Stimulated activated naive CD8-positive, alpha-beta T cell treated with anti-CD3 and anti-CD28 coated beads, Interleukin-15, Interleukin-2, amounts not matched to agents 100 ng/mL and 50 ng/mL, for 24 hours (primary cell): Measurements from ENCODE around the gene CHEK1.

Experiments used
- H3K27ac Mint-ChIP-seq: one replicate; pipeline ENCODE4 v1.8.0; 2021; ENCODE audit warnings: mild to moderate bottlenecking, mixed read lengths
- H3K27me3 Mint-ChIP-seq: one replicate; pipeline ENCODE4 v1.8.0; 2021; ENCODE audit warnings: mixed read lengths
- H3K36me3 Mint-ChIP-seq: one replicate; pipeline ENCODE4 v1.8.0; 2021; ENCODE audit warnings: low read depth, mixed read lengths
- H3K4me1 Mint-ChIP-seq: one replicate; pipeline ENCODE4 v1.8.0; 2021; ENCODE audit warnings: low read depth, mixed read lengths
- H3K4me3 Mint-ChIP-seq: one replicate; pipeline ENCODE4 v1.8.0; 2021; ENCODE audit warnings: mild to moderate bottlenecking, mixed read lengths
- H3K9me3 Mint-ChIP-seq: one replicate; pipeline ENCODE4 v1.8.0; 2021; ENCODE audit warnings: mixed read lengths

The CHEK1 gene

DNA sequence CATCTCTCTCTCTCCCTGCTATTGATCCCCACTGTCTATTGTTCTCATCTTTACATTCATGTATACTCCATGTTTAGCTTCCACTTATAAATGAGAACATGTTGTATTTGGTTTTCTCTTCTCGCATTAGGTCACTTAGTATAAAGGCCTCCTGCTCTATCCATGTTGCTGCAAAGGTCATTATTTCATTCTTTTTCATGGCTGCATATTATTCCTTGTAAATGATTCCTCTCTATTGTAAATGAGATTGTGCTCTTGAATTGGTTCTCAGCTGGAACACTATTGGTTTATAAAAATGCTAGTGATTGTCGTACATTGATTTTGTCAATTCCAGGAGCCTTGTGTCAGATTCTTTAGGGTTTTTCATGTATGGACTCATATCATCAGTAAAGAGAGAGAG is 42.2 kb downstream of the CHEK1 start:
- Mint-ChIP-seq H3K36me3 (peaks cover 77% of the 10 kb centered on the region), H3K9me3 (peaks cover 13% of the 10 kb centered on the region), H3K27me3 (no peaks in the 10 kb centered on the region), H3K27ac (no peak overlapping the region), H3K4me1 (peaks cover 7% of the 10 kb centered on the region), H3K4me3 (no peak overlapping the region)

- Mint-ChIP-seq H3K36me3 (peaks cover 49% of the 10 kb centered on the region), H3K27me3 (no peaks in the 10 kb centered on the region), H3K4me3 (no peak overlapping the region), H3K9me3 (peaks cover 10% of the 10 kb centered on the region), H3K27ac (no peak overlapping the region), H3K4me1 (no peaks in the 10 kb centered on the region)
These were observed 45.2 kb downstream of the CHEK1 start for GRCh38 chr11:125670172-125670571.

DNA sequence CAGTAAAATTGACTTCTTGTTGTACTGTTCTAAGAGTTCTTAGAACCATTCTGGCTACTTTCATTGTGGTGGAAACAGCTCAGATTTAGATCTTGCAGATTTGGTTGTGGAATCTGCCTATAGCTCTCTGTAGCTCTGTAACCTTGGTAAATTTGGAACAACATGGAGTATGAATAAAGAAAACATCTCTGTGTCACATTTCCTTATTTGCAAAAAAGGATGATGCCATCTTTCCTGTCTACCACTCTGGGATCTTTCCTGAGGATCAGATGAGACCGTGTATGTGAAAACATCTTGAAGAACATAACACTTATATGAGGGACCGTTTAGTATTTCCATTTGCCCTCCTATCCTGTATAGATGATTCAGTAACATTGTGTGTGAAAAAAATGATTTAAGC is 46.6 kb downstream of the CHEK1 start:
- H3K9me3 Mint-ChIP-seq: peaks cover 5% of the 10 kb centered on the region
- no peak overlapping the region for H3K27ac Mint-ChIP-seq
- H3K4me3 Mint-ChIP-seq: no peak overlapping the region
- peaks cover 40% of the 10 kb centered on the region for H3K36me3 Mint-ChIP-seq
- no peaks in the 10 kb centered on the region for H3K4me1 Mint-ChIP-seq
- H3K27me3 Mint-ChIP-seq: no peaks in the 10 kb centered on the region

GRCh38 chr11:125674210-125674609 is 49.2 kb downstream of the CHEK1 start:
- no peaks in the 10 kb centered on the region for H3K27me3 Mint-ChIP-seq
- no peaks in the 10 kb centered on the region for H3K4me1 Mint-ChIP-seq
- H3K4me3 Mint-ChIP-seq: no peak overlapping the region
- peaks cover 39% of the 10 kb centered on the region for H3K36me3 Mint-ChIP-seq
- no peaks in the 10 kb centered on the region for H3K9me3 Mint-ChIP-seq
- H3K27ac Mint-ChIP-seq: no peak overlapping the region

DNA sequence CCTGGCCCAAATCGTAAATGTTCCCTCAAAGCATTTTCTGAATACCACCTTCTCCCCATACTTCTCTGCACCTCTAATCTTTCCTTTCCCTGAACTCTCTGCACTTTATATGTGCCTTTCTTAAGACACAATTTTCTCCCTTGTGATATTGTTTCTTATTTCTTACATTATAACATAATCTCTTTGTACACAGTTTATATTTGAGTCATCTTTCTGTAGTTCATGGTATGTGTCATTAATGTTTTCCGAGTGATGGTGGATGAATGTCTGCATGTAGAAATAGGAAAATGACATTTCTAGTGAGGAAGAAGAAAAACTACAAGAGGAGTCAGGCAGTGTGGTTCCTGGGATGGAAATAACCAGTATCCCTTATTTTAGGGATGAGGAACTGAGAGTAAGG is 50.2 kb downstream of the CHEK1 start:
- H3K36me3 Mint-ChIP-seq: peaks cover 39% of the 10 kb centered on the region
- H3K4me1 Mint-ChIP-seq: no peaks in the 10 kb centered on the region
- H3K4me3 Mint-ChIP-seq: no peak overlapping the region
- no peaks in the 10 kb centered on the region for H3K27me3 Mint-ChIP-seq
- no peak overlapping the region for H3K27ac Mint-ChIP-seq
- no peaks in the 10 kb centered on the region for H3K9me3 Mint-ChIP-seq

GRCh38 chr11:125679397-125679796 is 54.4 kb downstream of the CHEK1 start:
- Mint-ChIP-seq H3K27ac (no peak overlapping the region), H3K36me3 (peaks cover 41% of the 10 kb centered on the region), H3K4me3 (no peak overlapping the region), H3K9me3 (no peaks in the 10 kb centered on the region), H3K4me1 (no peaks in the 10 kb centered on the region), H3K27me3 (no peaks in the 10 kb centered on the region)

GRCh38 chr11:125679837-125680236 is 54.9 kb downstream of the CHEK1 start:
- no peak overlapping the region for H3K27ac Mint-ChIP-seq
- H3K4me3 Mint-ChIP-seq: no peak overlapping the region
- no peaks in the 10 kb centered on the region for H3K4me1 Mint-ChIP-seq
- H3K36me3 Mint-ChIP-seq: peaks cover 41% of the 10 kb centered on the region
- no peaks in the 10 kb centered on the region for H3K27me3 Mint-ChIP-seq
- H3K9me3 Mint-ChIP-seq: no peaks in the 10 kb centered on the region

GRCh38 chr11:125680747-125681146 is 55.8 kb downstream of the CHEK1 start, which contains the start of gene ACRV1:
ACRV1 (minus strand) TSS chr11:125680847; CDS start chr11:125680780, 67 bp downstream.
- H3K27me3 Mint-ChIP-seq: no peaks in the 10 kb centered on the region
- H3K36me3 Mint-ChIP-seq: peaks cover 45% of the 10 kb centered on the region
- H3K4me1 Mint-ChIP-seq: no peaks in the 10 kb centered on the region
- no peak within 1 kb of the TSS for H3K27ac Mint-ChIP-seq
- H3K4me3 Mint-ChIP-seq: no peak within 1 kb of the TSS
- H3K9me3 Mint-ChIP-seq: no peaks in the 10 kb centered on the region

DNA sequence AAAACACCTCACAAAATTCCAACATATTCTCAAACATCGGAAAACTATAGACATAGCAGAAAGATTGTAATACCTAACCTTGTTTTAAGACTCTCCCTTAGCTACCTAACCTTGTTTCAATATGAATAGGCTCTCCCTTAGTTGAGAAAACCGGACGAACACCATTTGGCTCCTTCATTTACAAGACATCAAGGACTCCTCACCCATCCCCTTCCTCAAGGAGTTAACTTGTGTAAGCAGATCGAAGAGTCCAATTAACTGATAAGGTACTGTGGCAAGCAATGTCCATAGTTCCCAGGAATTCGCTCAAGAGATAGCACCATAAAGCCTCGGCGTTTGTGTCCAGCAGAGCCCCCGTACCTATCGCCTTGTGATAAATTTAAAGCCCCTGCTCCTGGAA is 60.3 kb downstream of the CHEK1 start:
- Mint-ChIP-seq H3K36me3 (peaks cover 11% of the 10 kb centered on the region), H3K27ac (no peak overlapping the region), H3K27me3 (no peaks in the 10 kb centered on the region), H3K4me1 (no peaks in the 10 kb centered on the region), H3K4me3 (no peak overlapping the region), H3K9me3 (no peaks in the 10 kb centered on the region)

DNA sequence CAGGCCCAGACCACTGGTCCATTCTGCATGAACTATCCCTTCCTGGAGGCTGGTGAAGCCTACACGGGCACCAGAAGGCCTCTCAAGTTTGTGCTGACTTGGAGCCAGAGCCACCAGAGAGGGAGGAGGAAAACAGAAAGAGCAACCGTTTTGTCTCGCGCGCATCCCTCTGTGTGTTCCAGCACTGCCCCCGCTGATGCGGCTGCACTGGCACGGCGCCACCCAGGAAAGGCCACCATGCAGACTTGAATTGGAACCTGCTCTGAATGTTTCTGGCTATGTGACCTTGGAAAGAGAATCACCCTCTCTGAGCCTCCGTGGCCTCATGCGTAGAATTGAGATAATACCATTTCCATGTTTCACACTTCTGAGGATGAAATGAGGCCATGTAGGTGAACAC is 63.1 kb downstream of the CHEK1 start:
- H3K36me3 Mint-ChIP-seq: peaks cover 8% of the 10 kb centered on the region
- no peaks in the 10 kb centered on the region for H3K4me1 Mint-ChIP-seq
- H3K27ac Mint-ChIP-seq: no peak overlapping the region
- H3K27me3 Mint-ChIP-seq: no peaks in the 10 kb centered on the region
- no peaks in the 10 kb centered on the region for H3K9me3 Mint-ChIP-seq
- no peak overlapping the region for H3K4me3 Mint-ChIP-seq

GRCh38 chr11:125688632-125689031 is 63.7 kb downstream of the CHEK1 start:
- Mint-ChIP-seq H3K4me1 (no peaks in the 10 kb centered on the region), H3K4me3 (no peak overlapping the region), H3K9me3 (no peaks in the 10 kb centered on the region), H3K36me3 (peaks cover 8% of the 10 kb centered on the region), H3K27ac (no peak overlapping the region), H3K27me3 (no peaks in the 10 kb centered on the region)

DNA sequence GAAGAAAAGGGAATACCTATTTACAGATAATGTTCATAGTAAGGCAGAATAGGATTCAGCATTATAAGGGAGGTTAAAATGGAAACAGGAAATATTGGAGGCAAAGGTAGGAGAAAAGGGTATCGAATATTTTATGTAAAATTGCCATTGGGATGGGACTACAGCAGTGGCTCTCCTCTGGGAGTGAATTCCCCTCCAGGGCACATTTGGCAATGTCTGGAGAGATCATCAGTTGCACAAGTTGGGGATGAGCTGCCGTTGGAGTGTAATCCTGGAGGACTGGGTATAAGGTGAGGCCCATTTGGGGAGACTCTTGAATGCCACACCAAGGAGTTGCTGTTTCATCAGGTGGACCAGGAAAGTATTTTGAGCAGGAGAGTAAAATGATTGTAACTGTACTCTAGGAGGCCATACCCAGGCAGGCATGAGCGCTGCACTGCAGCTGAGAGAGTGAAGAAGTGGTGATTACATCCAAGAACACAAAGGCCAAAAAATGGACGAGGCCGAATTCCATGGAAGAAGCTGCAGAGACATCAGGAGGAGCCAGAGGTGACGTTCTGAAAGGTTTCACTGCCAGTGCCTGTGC is 64.4 kb downstream of the CHEK1 start:
- no peaks in the 10 kb centered on the region for H3K4me1 Mint-ChIP-seq
- peaks cover 4% of the 10 kb centered on the region for H3K36me3 Mint-ChIP-seq
- H3K9me3 Mint-ChIP-seq: no peaks in the 10 kb centered on the region
- H3K4me3 Mint-ChIP-seq: no peak overlapping the region
- no peaks in the 10 kb centered on the region for H3K27me3 Mint-ChIP-seq
- H3K27ac Mint-ChIP-seq: no peak overlapping the region

GRCh38 chr11:125690006-125690405 is 65.0 kb downstream of the CHEK1 start:
- no peak overlapping the region for H3K4me3 Mint-ChIP-seq
- H3K27ac Mint-ChIP-seq: no peak overlapping the region
- no peaks in the 10 kb centered on the region for H3K4me1 Mint-ChIP-seq
- H3K36me3 Mint-ChIP-seq: peaks cover 4% of the 10 kb centered on the region
- H3K9me3 Mint-ChIP-seq: no peaks in the 10 kb centered on the region
- H3K27me3 Mint-ChIP-seq: no peaks in the 10 kb centered on the region

- Mint-ChIP-seq H3K36me3 (no peaks in the 10 kb centered on the region), H3K4me1 (no peaks in the 10 kb centered on the region), H3K4me3 (no peak overlapping the region)
These were observed 67.9 kb downstream of the CHEK1 start for GRCh38 chr11:125692887-125693286.

GRCh38 chr11:125694951-125695350 is 70.0 kb downstream of the CHEK1 start:
- Mint-ChIP-seq H3K4me3 (no peak overlapping the region), H3K9me3 (no peaks in the 10 kb centered on the region), H3K27ac (no peak overlapping the region), H3K36me3 (no peaks in the 10 kb centered on the region), H3K27me3 (peaks cover 10% of the 10 kb centered on the region), H3K4me1 (no peaks in the 10 kb centered on the region)

More at GRCh38 chr11:125692887-125693286, 67.9 kb downstream of the CHEK1 start:
- Mint-ChIP-seq H3K9me3 (no peaks in the 10 kb centered on the region), H3K27me3 (no peaks in the 10 kb centered on the region), H3K27ac (no peak overlapping the region)

DNA sequence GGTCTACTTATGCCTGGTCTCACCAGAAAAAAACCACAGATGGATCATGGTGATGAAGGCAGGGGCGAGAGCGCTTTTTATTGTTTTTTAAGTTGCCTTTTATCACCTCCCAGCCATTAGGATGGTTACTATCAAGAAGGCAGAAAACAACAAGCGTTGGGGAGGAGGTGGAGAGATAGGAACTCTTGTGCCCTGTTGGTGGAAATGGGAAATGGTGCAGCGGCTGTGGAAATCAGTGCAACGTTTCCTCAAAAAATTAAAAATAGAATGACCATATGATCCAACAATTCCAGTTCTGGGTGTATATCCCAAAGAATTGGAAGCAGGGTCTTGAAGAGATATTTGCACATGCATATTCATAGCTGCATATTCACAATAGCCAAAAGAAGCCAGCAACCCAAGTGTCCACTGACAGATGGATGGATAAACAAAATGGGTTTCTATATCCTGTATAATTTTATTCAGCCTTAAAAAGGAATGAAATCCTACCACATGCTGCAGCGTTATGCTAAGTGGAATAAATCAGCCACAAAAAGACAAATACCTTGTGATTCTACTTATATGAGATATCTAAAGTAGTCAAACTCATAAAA is 76.2 kb downstream of the CHEK1 start:
- no peaks in the 10 kb centered on the region for H3K4me1 Mint-ChIP-seq
- no peaks in the 10 kb centered on the region for H3K9me3 Mint-ChIP-seq
- H3K36me3 Mint-ChIP-seq: no peaks in the 10 kb centered on the region
- peaks cover 14% of the 10 kb centered on the region for H3K27me3 Mint-ChIP-seq
- H3K4me3 Mint-ChIP-seq: no peak overlapping the region
- no peak overlapping the region for H3K27ac Mint-ChIP-seq
